Bronchial epithelial cell (primary cell): ENCODE data around the gene MPO. TPM values are rescaled to one million over a fixed set of nuclear protein-coding genes. Genes with fewer than 3 reads are reported as not detected.

Experiments used
- DNase-seq: peaks from one replicate; pipeline ENCODE4 v3.0.0-alpha.2; 2010; ENCODE audit warnings: low read depth
- FAIRE-seq: peaks from 2 replicates; lab custom pipeline; 2011; peaks lifted over from hg19 to GRCh38; lab: Jason Lieb, UNC
- H3K27me3 ChIP-seq: 2 replicates; pipeline ENCODE4 v1.5.1; 2011; ENCODE audit warnings: low read length; ENCODE audit not compliant: control insufficient read depth, insufficient read depth
- H3K36me3 ChIP-seq: 2 replicates; pipeline ENCODE4 v1.5.1; 2011; ENCODE audit warnings: low read length; ENCODE audit not compliant: control insufficient read depth, insufficient read depth
- H3K4me3 ChIP-seq: 2 replicates; pipeline ENCODE4 v1.5.1; 2011; ENCODE audit warnings: mild to moderate bottlenecking, low read depth, low read length, control low read depth
- total RNA-seq: library from RNA; depleted of rRNA; stranded (reverse); fragments of >200 nt; gene quantifications from 2 replicates; pipeline ENCODE4 v1.2.1, GENCODE V29; 2014
- TF ChIP-seq, protein P1 (sequence below): IDR thresholded peaks from 2 replicates; pipeline ENCODE4 v1.5.1; 2011; ENCODE audit warnings: mild to moderate bottlenecking, moderate library complexity, low read length, control low read depth, inconsistent platforms; ENCODE audit not compliant: insufficient read depth, severe bottlenecking

The MPO gene
- total RNA-seq, 1 donor from 2014 or later: not detected

DNA sequence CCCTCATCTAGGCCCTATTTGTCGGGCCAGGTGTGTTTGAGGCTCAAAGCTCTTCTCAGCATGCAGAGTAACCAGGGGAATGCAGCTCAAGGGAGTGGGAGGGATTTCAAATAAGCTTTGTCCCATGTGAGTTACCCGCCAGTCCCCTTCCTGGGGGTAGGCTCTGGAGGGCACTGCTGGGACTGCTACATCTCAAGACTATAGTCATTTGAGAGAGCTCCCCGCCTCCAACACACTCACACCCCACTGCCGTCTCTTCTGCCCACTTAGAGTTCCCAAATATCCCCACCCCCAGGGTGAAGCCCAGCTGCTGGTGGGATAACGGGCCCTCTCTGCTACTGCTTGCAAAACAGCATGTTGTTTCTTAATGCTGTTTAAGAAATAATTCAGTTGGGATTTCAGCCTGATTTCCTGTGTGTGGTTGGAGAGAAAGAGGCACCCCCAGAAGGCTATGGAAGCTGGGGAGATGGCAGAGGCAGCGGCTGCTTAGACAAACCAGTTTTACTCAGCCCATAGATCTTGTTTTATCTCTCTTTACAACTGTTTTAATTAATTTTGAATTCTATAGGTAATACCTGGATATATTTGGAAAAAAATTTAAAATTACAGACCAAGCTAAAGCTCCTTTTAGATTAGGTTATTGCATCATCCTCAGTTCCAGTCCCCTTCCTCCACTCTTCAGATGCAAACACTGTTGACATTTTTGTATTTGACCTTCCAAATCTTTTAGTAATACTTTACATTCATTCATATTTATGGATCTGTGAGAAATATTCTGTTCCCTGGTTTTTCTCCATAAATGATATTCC, 4.1 kb upstream of the MPO start:
- TF ChIP-seq, protein P1, sequence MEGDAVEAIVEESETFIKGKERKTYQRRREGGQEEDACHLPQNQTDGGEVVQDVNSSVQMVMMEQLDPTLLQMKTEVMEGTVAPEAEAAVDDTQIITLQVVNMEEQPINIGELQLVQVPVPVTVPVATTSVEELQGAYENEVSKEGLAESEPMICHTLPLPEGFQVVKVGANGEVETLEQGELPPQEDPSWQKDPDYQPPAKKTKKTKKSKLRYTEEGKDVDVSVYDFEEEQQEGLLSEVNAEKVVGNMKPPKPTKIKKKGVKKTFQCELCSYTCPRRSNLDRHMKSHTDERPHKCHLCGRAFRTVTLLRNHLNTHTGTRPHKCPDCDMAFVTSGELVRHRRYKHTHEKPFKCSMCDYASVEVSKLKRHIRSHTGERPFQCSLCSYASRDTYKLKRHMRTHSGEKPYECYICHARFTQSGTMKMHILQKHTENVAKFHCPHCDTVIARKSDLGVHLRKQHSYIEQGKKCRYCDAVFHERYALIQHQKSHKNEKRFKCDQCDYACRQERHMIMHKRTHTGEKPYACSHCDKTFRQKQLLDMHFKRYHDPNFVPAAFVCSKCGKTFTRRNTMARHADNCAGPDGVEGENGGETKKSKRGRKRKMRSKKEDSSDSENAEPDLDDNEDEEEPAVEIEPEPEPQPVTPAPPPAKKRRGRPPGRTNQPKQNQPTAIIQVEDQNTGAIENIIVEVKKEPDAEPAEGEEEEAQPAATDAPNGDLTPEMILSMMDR: no peak
- no peak for FAIRE-seq
- Histone ChIP-seq H3K4me3 (no peak overlapping the region), H3K36me3 (no peaks in the 10 kb centered on the region), H3K27me3 (peaks cover 12% of the 10 kb centered on the region)
- no peak for DNase-seq

DNA sequence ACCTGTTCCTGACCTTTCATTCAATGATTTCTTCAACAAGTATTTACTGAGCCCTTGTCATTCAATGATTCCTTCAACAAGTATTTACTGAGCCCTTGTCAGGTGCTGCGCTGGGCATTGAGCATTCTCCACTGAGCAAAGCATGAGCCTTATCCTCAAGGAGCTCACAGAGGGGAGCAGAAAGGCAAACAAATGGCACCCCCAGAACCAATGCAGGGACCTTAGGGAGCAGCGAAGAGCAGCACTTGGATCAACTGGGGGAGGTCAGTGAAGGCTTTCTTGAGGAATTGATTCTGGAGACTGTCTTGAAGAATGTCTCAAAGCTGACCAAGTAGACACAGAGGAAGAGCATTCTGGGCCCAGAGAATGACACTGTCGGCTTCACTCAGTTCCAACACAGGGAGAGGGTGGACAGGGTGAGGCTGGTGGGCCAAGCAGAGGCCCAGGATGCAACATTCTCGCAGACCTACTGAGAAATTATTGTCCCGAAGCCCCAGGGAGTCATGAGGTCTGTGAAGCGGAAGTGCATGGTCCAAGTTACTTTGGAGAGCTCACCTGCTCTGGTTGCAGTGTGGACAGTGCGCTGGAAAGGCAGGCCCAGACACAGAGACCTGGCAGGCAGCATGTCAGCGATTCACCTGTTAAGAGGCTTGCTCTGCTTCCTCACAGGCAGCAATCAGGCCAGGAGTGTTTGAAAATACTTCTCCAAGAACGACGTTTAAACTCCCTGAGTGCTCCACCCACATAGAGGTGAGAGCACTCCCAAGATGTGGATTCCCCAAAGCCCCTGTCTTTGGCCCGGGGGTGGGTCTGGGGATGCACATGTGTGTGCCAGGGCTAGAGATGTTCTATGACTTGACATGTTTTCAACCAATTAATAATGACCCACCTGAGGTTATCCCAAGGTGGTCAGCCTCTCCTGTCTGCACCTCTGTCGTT, 3.2 kb upstream of the MPO start:
- Histone ChIP-seq H3K4me3 (no peak overlapping the region), H3K27me3 (peaks cover 20% of the 10 kb centered on the region), H3K36me3 (no peaks in the 10 kb centered on the region)
- TF ChIP-seq, protein P1: no peak
- DNase-seq (no peak), FAIRE-seq (peak; percentile 40)

DNA sequence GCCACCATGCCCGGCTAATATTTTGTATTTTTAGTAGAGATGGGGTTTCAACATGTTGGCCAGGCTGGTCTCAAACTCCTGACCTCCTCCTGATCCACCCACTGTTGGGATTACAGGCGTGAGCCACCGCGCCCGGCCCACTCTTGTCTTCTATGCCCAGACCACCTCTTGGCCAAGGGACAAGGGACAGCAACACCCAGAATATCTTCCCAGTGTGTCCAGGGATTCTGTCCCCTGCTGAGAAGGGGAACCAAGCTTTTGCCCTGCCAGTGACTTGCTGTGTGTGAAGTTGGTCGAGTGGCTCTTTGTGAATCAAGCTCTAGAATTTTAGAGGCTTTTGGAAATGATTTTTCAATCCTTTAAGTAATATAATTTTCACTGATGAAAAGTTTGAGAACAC, 1.7 kb upstream of the MPO start:
- TF ChIP-seq, protein P1: no peak
- DNase-seq: no peak
- FAIRE-seq: no peak
- Histone ChIP-seq H3K4me3 (no peak overlapping the region), H3K27me3 (peaks cover 27% of the 10 kb centered on the region), H3K36me3 (no peaks in the 10 kb centered on the region)

DNA sequence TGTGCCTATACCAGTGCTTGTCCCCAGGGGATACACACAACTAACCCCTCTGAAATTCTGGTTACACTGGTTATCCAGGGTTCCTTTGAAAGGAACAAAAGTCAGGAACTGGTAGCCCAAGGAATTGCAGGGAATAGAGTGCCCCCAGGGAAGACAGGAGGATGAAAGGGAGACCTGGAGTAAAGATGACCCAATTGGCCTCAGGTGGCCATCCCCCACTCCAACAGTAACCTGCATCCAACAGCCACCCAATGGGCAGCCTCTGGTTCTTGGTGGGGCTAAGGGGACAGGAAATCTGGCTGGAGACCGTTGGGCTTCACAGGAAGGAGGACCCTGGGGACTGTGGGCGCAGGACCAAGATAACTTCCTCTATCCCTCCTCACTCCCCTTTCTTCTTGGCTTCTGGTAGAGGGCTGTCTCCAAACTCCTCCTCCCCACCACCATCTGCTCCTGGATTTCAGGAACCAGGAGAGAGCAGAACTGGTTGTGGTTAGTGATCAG, 826 bp upstream of the MPO start:
- DNase-seq (no peak), FAIRE-seq (no peak)
- TF ChIP-seq, protein P1: no peak
- Histone ChIP-seq H3K36me3 (no peaks in the 10 kb centered on the region), H3K27me3 (peaks cover 27% of the 10 kb centered on the region), H3K4me3 (no peak overlapping the region)

DNA sequence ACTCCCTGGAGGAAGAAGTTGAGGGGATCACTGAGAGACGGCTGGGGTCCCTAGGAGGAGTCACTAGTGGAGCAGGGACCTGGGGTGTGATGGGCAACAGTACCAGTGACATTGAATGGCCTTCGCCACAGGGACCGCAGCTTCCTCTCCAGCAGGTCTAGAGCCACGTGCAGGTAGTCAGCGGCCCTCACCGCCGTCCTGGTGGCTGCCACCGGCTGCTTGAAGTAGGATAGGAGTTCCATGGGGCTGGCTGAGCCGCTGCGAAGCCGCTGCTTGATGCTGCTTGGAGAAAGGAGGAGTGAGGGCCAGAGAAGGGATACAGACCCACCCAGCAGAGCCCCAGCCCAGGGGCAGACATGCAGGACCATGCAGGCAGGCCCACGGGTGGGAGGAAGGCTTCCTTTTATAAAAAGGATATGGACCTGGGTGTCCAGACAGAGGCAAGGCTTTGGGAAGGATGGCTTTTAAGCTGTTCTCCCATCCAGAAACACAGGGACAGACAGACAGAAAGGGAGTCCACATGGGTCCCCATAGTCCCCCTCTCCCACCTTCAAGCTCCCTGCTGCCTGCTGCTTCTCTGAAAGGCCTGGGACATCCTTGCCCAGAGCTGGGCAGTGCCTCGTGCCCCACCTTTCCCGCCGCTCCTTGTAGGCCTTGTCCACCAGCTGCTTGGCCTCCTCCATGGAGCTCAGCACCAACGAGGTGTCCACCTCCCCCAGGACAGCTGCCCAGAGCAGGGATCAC, 827 bp downstream of the MPO start:
- Histone ChIP-seq H3K27me3 (peaks cover 27% of the 10 kb centered on the region), H3K36me3 (no peaks in the 10 kb centered on the region), H3K4me3 (no peak overlapping the region)
- DNase-seq: no peak
- TF ChIP-seq, protein P1: no peak
- no peak for FAIRE-seq
